H1 (cell line): ENCODE data around the gene NAT8L. TPM values are rescaled to one million over a fixed set of nuclear protein-coding genes. Genes with fewer than 3 reads are reported as not detected.

Experiments
- CTCF ChIA-PET: fragments of 300-600 bp; sonication (Branson Sonifier 250); formaldehyde crosslinking; loops from one replicate; lab custom pipeline; 2021; ENCODE audit not compliant: partially characterized antibody; lab: Charles Lee
- POLR2A ChIA-PET: fragments of 300-600 bp; sonication (Branson Sonifier 250); formaldehyde crosslinking; loops from one replicate; lab custom pipeline; 2021; ENCODE audit warnings: inconsistent platforms; ENCODE audit not compliant: partially characterized antibody; lab: Charles Lee
- DNase-seq, 2 experiments: peaks; one replicate each; pipeline versions ENCODE4 v3.0.0 to v3.0.0-alpha.2; 2010 to 2022; ENCODE audit warnings: low spot score in 2 of 2, low read depth in 1 of 2, mixed read lengths in 1 of 2
- FAIRE-seq: peaks from 2 replicates; lab custom pipeline; 2011; peaks lifted over from hg19 to GRCh38; lab: Jason Lieb, UNC
- H2AFZ ChIP-seq: 2 replicates; pipeline ENCODE4 v1.8.1; 2012; ENCODE audit warnings: low read length, inconsistent platforms
- H2AK5ac ChIP-seq: 2 replicates; pipeline ENCODE4 v1.6.1; 2013; ENCODE audit warnings: low read depth, low read length
- H2BK120ac ChIP-seq: replicated peaks from 2 replicates; pipeline ENCODE3; 2013; ENCODE audit warnings: low read depth, low read length, inconsistent platforms
- H2BK12ac ChIP-seq: 2 replicates; pipeline ENCODE4 v1.6.1; 2013; ENCODE audit warnings: low read depth, low read length
- H2BK15ac ChIP-seq: 2 replicates; pipeline ENCODE4 v1.6.1; 2013; ENCODE audit warnings: low read length
- H2BK20ac ChIP-seq: 2 replicates; pipeline ENCODE4 v1.6.1; 2013; ENCODE audit warnings: low read length
- H2BK5ac ChIP-seq: 2 replicates; pipeline ENCODE4 v1.6.1; 2013; ENCODE audit warnings: low read depth, low read length
- H3K14ac ChIP-seq: 2 replicates; pipeline ENCODE4 v1.6.1; 2013; ENCODE audit warnings: inconsistent platforms; ENCODE audit not compliant: insufficient read length
- H3K18ac ChIP-seq: 2 replicates; pipeline ENCODE4 v1.6.1; 2013; ENCODE audit warnings: low read length; ENCODE audit errors: extremely low read depth
- H3K23ac ChIP-seq: 2 replicates; pipeline ENCODE4 v1.6.1; 2013; ENCODE audit warnings: inconsistent platforms; ENCODE audit not compliant: insufficient read length
- H3K23me2 ChIP-seq: 2 replicates; pipeline ENCODE4 v1.6.1; 2013; ENCODE audit warnings: low read depth, low read length
- H3K27ac ChIP-seq: 2 replicates; pipeline ENCODE4 v1.6.1; 2011; ENCODE audit warnings: low read depth, low read length, inconsistent platforms
- H3K27me3 ChIP-seq, 4 experiments: replicated peaks in 1 of 4; 1 replicate in 1 of 4; 2 replicates in 3 of 4; pipeline versions ENCODE4 v1.6.1 to v1.8.1; 2011 to 2013; ENCODE audit warnings: low read length in 3 of 4, mild to moderate bottlenecking in 3 of 4, inconsistent platforms in 2 of 4, mixed read lengths in 2 of 4, moderate library complexity in 1 of 4; ENCODE audit not compliant: control insufficient read depth in 3 of 4, insufficient read depth in 3 of 4; ENCODE audit errors: extremely low read depth in 1 of 4
- H3K36me3 ChIP-seq, 4 experiments: 2 replicates each; pipeline versions ENCODE4 v1.6.1 to v1.8.1; 2011 to 2013; ENCODE audit warnings: mild to moderate bottlenecking in 4 of 4, low read length in 3 of 4, moderate library complexity in 2 of 4, control low read depth in 1 of 4, inconsistent platforms in 1 of 4; ENCODE audit not compliant: insufficient read depth in 4 of 4, control insufficient read depth in 2 of 4
- H3K4ac ChIP-seq: replicated peaks from 2 replicates; pipeline ENCODE3; 2013; ENCODE audit warnings: low read length, low read depth, mixed read lengths, inconsistent platforms; ENCODE audit not compliant: insufficient read length
- H3K4me1 ChIP-seq, 4 experiments: replicated peaks in 1 of 4; 1 replicate in 1 of 4; 2 replicates in 3 of 4; pipeline versions ENCODE4 v1.6.1 to v1.8.1; 2011 to 2013; ENCODE audit warnings: low read length in 3 of 4, inconsistent platforms in 2 of 4, mixed read lengths in 1 of 4; ENCODE audit not compliant: insufficient read depth in 4 of 4, control insufficient read depth in 3 of 4
- H3K4me2 ChIP-seq, 2 experiments: 2 replicates each; pipeline versions ENCODE4 v1.6.1 to v1.8.1; 2011 to 2013; ENCODE audit warnings: low read depth in 2 of 2, low read length in 2 of 2, control low read depth in 1 of 2, inconsistent platforms in 1 of 2, mild to moderate bottlenecking in 1 of 2; ENCODE audit not compliant: insufficient read depth in 1 of 2
- H3K4me3 ChIP-seq, 4 experiments: fragments of 200-600, 300-600 bp in 1 of 4; sonication (generic), shearing (Covaris generic), sonication (Bioruptor Twin) in 1 of 4; 2 replicates each; pipeline versions ENCODE4 v1.5.1 to v1.8.1; 2011 to 2016; ENCODE audit warnings: low read length in 4 of 4, low read depth in 3 of 4, control low read depth in 2 of 4, inconsistent platforms in 2 of 4, mild to moderate bottlenecking in 2 of 4, mixed read lengths in 1 of 4, moderate library complexity in 1 of 4; ENCODE audit not compliant: insufficient read depth in 2 of 4; ENCODE audit errors: extremely low read depth in 1 of 4
- H3K56ac ChIP-seq: replicated peaks from 2 replicates; pipeline ENCODE3; 2013; ENCODE audit warnings: low read depth, mild to moderate bottlenecking, mixed read lengths, low read length, inconsistent platforms; ENCODE audit not compliant: insufficient read length
- H3K79me1 ChIP-seq: 2 replicates; pipeline ENCODE4 v1.6.1; 2013; ENCODE audit warnings: low read depth, low read length, control low read depth
- H3K79me2 ChIP-seq, 2 experiments: 2 replicates each; pipeline versions ENCODE4 v1.6.1 to v1.8.1; 2012 to 2013; ENCODE audit warnings: low read length in 2 of 2, mild to moderate bottlenecking in 2 of 2, inconsistent platforms in 1 of 2; ENCODE audit not compliant: insufficient read depth in 2 of 2, control insufficient read depth in 1 of 2
- H3K9ac ChIP-seq, 4 experiments: replicated peaks in 1 of 4; 1 replicate in 1 of 4; 2 replicates in 3 of 4; pipeline versions ENCODE4 v1.6.1 to v1.8.1; 2011 to 2013; ENCODE audit warnings: low read depth in 3 of 4, low read length in 3 of 4, control low read depth in 2 of 4, mild to moderate bottlenecking in 2 of 4, moderate library complexity in 2 of 4, inconsistent platforms in 1 of 4; ENCODE audit errors: extremely low read depth in 1 of 4
- H3K9me3 ChIP-seq, 2 experiments: 2 replicates each; pipeline versions ENCODE4 v1.6.1 to v1.8.1; 2012 to 2013; ENCODE audit warnings: mild to moderate bottlenecking in 2 of 2, moderate library complexity in 2 of 2, control low read depth in 1 of 2, inconsistent platforms in 1 of 2, low read depth in 1 of 2, low read length in 1 of 2, mixed read lengths in 1 of 2; ENCODE audit not compliant: insufficient read depth in 2 of 2
- H4K20me1 ChIP-seq, 2 experiments: replicated peaks in 1 of 2; 2 replicates each; pipeline versions ENCODE3 to v1.8.1; 2011 to 2013; ENCODE audit warnings: inconsistent platforms in 2 of 2, low read length in 2 of 2, mild to moderate bottlenecking in 1 of 2; ENCODE audit not compliant: insufficient read depth in 2 of 2, control insufficient read depth in 1 of 2
- H4K5ac ChIP-seq: 2 replicates; pipeline ENCODE4 v1.6.1; 2013; ENCODE audit warnings: low read length, low read depth, mixed read lengths, inconsistent platforms; ENCODE audit not compliant: insufficient read length
- H4K8ac ChIP-seq: 2 replicates; pipeline ENCODE4 v1.8.0; 2013; ENCODE audit warnings: mild to moderate bottlenecking, moderate library complexity, low read length, inconsistent platforms; ENCODE audit not compliant: insufficient read depth; ENCODE audit errors: extremely low read depth
- H4K91ac ChIP-seq: replicated peaks from 2 replicates; pipeline ENCODE3; 2013; ENCODE audit warnings: low read length, mixed read lengths, inconsistent platforms; ENCODE audit not compliant: insufficient read length
- CTBP2 ChIP-seq: IDR thresholded peaks from 2 replicates; pipeline ENCODE4 v1.7.0; 2011; ENCODE audit warnings: borderline replicate concordance, mild to moderate bottlenecking, moderate library complexity, mixed read lengths, low read length; ENCODE audit not compliant: insufficient read depth, insufficient read length
- E2F6 ChIP-seq: IDR thresholded peaks from 2 replicates; pipeline ENCODE4 v1.6.1; 2012; ENCODE audit warnings: inconsistent platforms
- EGR1 ChIP-seq: IDR thresholded peaks from 2 replicates; pipeline ENCODE4 v1.6.1; 2011; ENCODE audit warnings: low read depth, low read length, borderline replicate concordance
- EZH2 ChIP-seq: fragments of 200-600 bp; sonication (generic); IDR thresholded peaks from 2 replicates; pipeline ENCODE4 v1.7.1; 2012; ENCODE audit warnings: low read depth, mild to moderate bottlenecking, moderate library complexity, low read length, inconsistent platforms; ENCODE audit not compliant: severe bottlenecking
- HDAC2 ChIP-seq, 2 experiments: fragments of 300-600 bp in 1 of 2; sonication (generic) in 1 of 2; IDR thresholded peaks; 2 replicates each; pipeline ENCODE4 v1.6.1; 2011 to 2012; ENCODE audit warnings: low read depth in 2 of 2, low read length in 2 of 2, mild to moderate bottlenecking in 2 of 2, moderate library complexity in 2 of 2, borderline replicate concordance in 1 of 2, inconsistent platforms in 1 of 2
- HDAC6 ChIP-seq: IDR thresholded peaks from one replicate; pipeline ENCODE4 v1.7.1; 2012; ENCODE audit warnings: low read depth, mild to moderate bottlenecking, inconsistent platforms, low read length, moderate library complexity
- KDM4A ChIP-seq: IDR thresholded peaks from one replicate; pipeline ENCODE4 v1.7.1; 2012; ENCODE audit warnings: low read depth, mild to moderate bottlenecking, moderate library complexity, low read length, inconsistent platforms; ENCODE audit not compliant: severe bottlenecking
- PHF8 ChIP-seq: fragments of 200-600 bp; sonication (generic); conservative IDR thresholded peaks from 2 replicates; pipeline ENCODE4 v1.7.1; 2012; ENCODE audit warnings: low read depth, mild to moderate bottlenecking, inconsistent platforms, low read length, moderate library complexity
- POLR2AphosphoS5 ChIP-seq: IDR thresholded peaks from 2 replicates; pipeline ENCODE4 v1.6.1; 2011; ENCODE audit warnings: low read depth, low read length
- RAD21 ChIP-seq, 2 experiments: IDR thresholded peaks in 1 of 2; conservative IDR thresholded peaks in 1 of 2; 2 replicates each; pipeline ENCODE4 v1.6.1; 2011; ENCODE audit warnings: low read depth in 2 of 2, low read length in 2 of 2, improper control_type of control experiment in 1 of 2, inconsistent platforms in 1 of 2, mild to moderate bottlenecking in 1 of 2, moderate library complexity in 1 of 2
- SP2 ChIP-seq: IDR thresholded peaks from 2 replicates; pipeline ENCODE4 v1.6.1; 2012; ENCODE audit warnings: mild to moderate bottlenecking, low read length, inconsistent platforms
- TEAD4 ChIP-seq: IDR thresholded peaks from 2 replicates; pipeline ENCODE4 v1.6.1; 2012; ENCODE audit warnings: low read depth, low read length, inconsistent platforms, mixed read lengths
- WGBS, 2 experiments: shearing (Covaris generic) in 1 of 2; methylation state at CpG; one replicate each; pipeline versions ENCODE4 v1.1.6 to v1.1.7; 2013 to 2015; ENCODE audit warnings: low lambda C conversion rate in 2 of 2, mixed read lengths in 2 of 2, inconsistent platforms in 1 of 2, low coverage in 1 of 2, missing lambda C conversion rate in 1 of 2; ENCODE audit not compliant: insufficient replicate concordance in 2 of 2, insufficient coverage in 1 of 2, insufficient read length in 1 of 2; ENCODE audit errors: extremely low coverage in 1 of 2, missing lambda C conversion rate in 1 of 2; 5-methylcytosine and 5-hydroxymethylcytosine counted together
- polyA plus RNA-seq, 7 experiments: library from polyadenylated mRNA; depleted of rRNA in 3 of 7; stranded (reverse) in 5 of 7; unstranded in 2 of 7; fragments of >200 nt in 5 of 7; fragments of 200-250 nt in 2 of 7; gene quantifications; 1 replicate in 5 of 7; 2 replicates in 1 of 7; 4 replicates in 1 of 7; pipeline versions ENCODE4 v1.2.1 to v1.2.3, GENCODE V29; 2011 to 2013; ENCODE audit warnings: missing spikeins in 2 of 7, mixed read lengths in 2 of 7
- total RNA-seq: library from RNA; stranded (reverse); fragmentation: NEBNext Ultra II Directional; extraction: Animal tissue kit (Norgen Biotek cat#: 25700); gene quantifications from 2 replicates; pipeline ENCODE4 v1.2.1, GENCODE V29; 2021

NAT8L gene
- total and polyA plus RNA-seq, 2 of the 8 experiments (the other 6 are each of a cell fraction or from before 2014, with no cell fraction given), result 10.8 TPM

DNA sequence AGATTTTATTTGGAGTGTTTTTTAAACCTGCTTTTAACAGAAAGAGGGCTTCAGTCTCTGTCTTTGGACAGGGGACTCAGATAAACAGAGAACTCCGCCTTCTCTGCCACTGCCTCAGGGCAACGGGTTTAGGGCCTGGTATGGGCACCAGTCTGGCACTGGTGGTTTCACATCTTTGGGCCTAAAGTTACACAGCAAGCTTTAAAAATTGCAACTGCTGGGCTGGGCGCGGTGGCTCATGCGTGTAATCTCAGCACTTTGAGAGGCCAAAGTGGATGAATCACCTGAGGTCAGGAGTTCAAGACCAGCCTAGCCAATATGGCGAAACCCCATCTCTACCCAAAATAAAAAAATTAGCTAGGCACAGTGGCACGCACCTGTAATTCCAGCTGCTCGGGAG is 10.3 kb upstream of the NAT8L start:
- H3K56ac ChIP-seq, result no peak overlapping the region
- H3K14ac ChIP-seq, result no peak overlapping the region
- H3K4me2 ChIP-seq, result no peak overlapping the region
- H3K79me2 ChIP-seq, result no peaks in the 10 kb centered on the region
- no peaks in the 10 kb centered on the region; the same call in 1 of the 2 replicates for H3K23me2 ChIP-seq
- no peak overlapping the region for H2BK20ac ChIP-seq
- no peak overlapping the region for H3K23ac ChIP-seq
- no peak overlapping the region for H2BK12ac ChIP-seq
- FAIRE-seq, result no peak
- H4K91ac ChIP-seq, result no peak overlapping the region
- H3K18ac ChIP-seq, result no peak overlapping the region
- peaks cover 0 to 10% (median 5%) of the 10 kb centered on the region in 4 experiments; a peak in 4 of 7 replicates for H3K27me3 ChIP-seq
- H2AK5ac ChIP-seq, result no peak overlapping the region
- no peak overlapping the region for H3K4ac ChIP-seq
- CTCF ChIA-PET, result no interaction called here
- H2BK120ac ChIP-seq, result no peak overlapping the region
- H3K9me3 ChIP-seq, result peaks cover 0 to 8% of the 10 kb centered on the region in 2 experiments; a peak in 1 of 4 replicates
- no peaks in the 10 kb centered on the region for H3K79me1 ChIP-seq
- no peak overlapping the region for H3K4me3 ChIP-seq
- 95% methylated on average over 8 of the region's 8 CpGs; no CpG with 5 or more reads in 1 of the 2 experiments for WGBS, 2 experiments
- POLR2A ChIA-PET, result no interaction called here
- H4K20me1 ChIP-seq, result peaks cover 0 to 5% of the 10 kb centered on the region in 2 experiments
- H3K4me1 ChIP-seq, result peaks cover 0 to 5% (median 4%) of the 10 kb centered on the region in 4 experiments; a peak in 5 of 7 replicates
- peak in 1 of 2 experiments; percentile 16 for DNase-seq
- H2BK15ac ChIP-seq, result no peak overlapping the region
- H4K5ac ChIP-seq, result no peak overlapping the region
- no peak overlapping the region for H3K27ac ChIP-seq
- H4K8ac ChIP-seq, result no peak overlapping the region
- no peak overlapping the region for H3K9ac ChIP-seq
- H2AFZ ChIP-seq, result no peak overlapping the region
- no peak for TF ChIP-seq CTBP2
- TF ChIP-seq TEAD4, result no peak
- no peak for TF ChIP-seq POLR2AphosphoS5
- TF ChIP-seq PHF8, result no peak
- no peak for TF ChIP-seq HDAC6
- no peak for TF ChIP-seq SP2
- TF ChIP-seq HDAC2 (IDR thresholded peaks at IDR 0.05; ENCODE audit: borderline replicate concordance in 1 of 2, low read depth in 2 of 2, low read length in 2 of 2), result no peak
- TF ChIP-seq RAD21 (IDR thresholded peaks at IDR 0.05 in 1 of 2, conservative IDR thresholded peaks at IDR 0.05 in 1 of 2; ENCODE audit: low read depth in 2 of 2, low read length in 2 of 2), result no peak
- no peak for TF ChIP-seq E2F6
- TF ChIP-seq EZH2, result no peak
- no peak for TF ChIP-seq KDM4A
- TF ChIP-seq EGR1, result no peak
- no peaks in the 10 kb centered on the region for H3K36me3 ChIP-seq
- H2BK5ac ChIP-seq, result no peak overlapping the region
